GM23338 (cell line): ENCODE measurements around the gene REPIN1.

Experiments used
- CREB1 ChIP-seq: fragments of 250-450 bp; sonication (Bioruptor Pico); IDR thresholded peaks from 2 replicates; pipeline ENCODE4 v1.5.0; 2020; ENCODE audit warnings: low read depth, mild to moderate bottlenecking, moderate library complexity
- ETS1 ChIP-seq: IDR thresholded peaks from 2 replicates; pipeline ENCODE4 v1.6.1; 2016; ENCODE audit warnings: antibody characterized with exemption
- EZH2 ChIP-seq: fragments of 200-600 bp; sonication (generic); IDR thresholded peaks from one replicate; pipeline ENCODE4 v1.8.0; 2017; ENCODE audit warnings: antibody characterized with exemption, mild to moderate bottlenecking, low read depth; ENCODE audit not compliant: unreplicated experiment
- EZH2phosphoT487 ChIP-seq: fragments of 200-600 bp; sonication (generic); IDR thresholded peaks from one replicate; pipeline ENCODE4 v1.8.1; 2018; ENCODE audit warnings: antibody characterized with exemption; ENCODE audit not compliant: unreplicated experiment
- NANOG ChIP-seq: IDR thresholded peaks from 2 replicates; pipeline ENCODE4 v1.6.1; 2016; ENCODE audit warnings: antibody characterized with exemption, borderline replicate concordance
- POLR2AphosphoS5 ChIP-seq: IDR thresholded peaks from 2 replicates; pipeline ENCODE4 v1.6.1; 2016; ENCODE audit warnings: antibody characterized with exemption, low read depth
- STAT1 ChIP-seq: IDR thresholded peaks from one replicate; pipeline ENCODE4 v1.6.1; 2016; ENCODE audit warnings: antibody characterized with exemption; ENCODE audit not compliant: unreplicated experiment
- ZNF114 ChIP-seq: fragments of 250-450 bp; sonication (Bioruptor Pico); IDR thresholded peaks from 2 replicates; pipeline ENCODE4 v1.5.0; 2020; ENCODE audit warnings: mild to moderate bottlenecking, moderate library complexity
- ZNF331 ChIP-seq: fragments of 250-450 bp; sonication (Bioruptor Pico); IDR thresholded peaks from 2 replicates; pipeline ENCODE4 v1.5.0; 2020; ENCODE audit warnings: low read depth, mild to moderate bottlenecking, moderate library complexity
- TF ChIP-seq, protein P1 (sequence below), 2 experiments: fragments of 200-600 bp in 1 of 2; sonication (generic) in 1 of 2; conservative IDR thresholded peaks; 2 replicates each; pipeline versions ENCODE4 v1.5.1 to v1.6.1; 2016 to 2017; ENCODE audit warnings: antibody characterized with exemption in 2 of 2, low read depth in 2 of 2, mild to moderate bottlenecking in 2 of 2, moderate library complexity in 1 of 2
- TF ChIP-seq, protein P2 (sequence below): IDR thresholded peaks from one replicate; pipeline ENCODE4 v1.6.1; 2018; ENCODE audit warnings: antibody characterized with exemption; ENCODE audit not compliant: unreplicated experiment

GRCh38 chr7:150367677-150368095, 936 bp upstream of the REPIN1 start:
- TF ChIP-seq EZH2 (no peak), ETS1 (no peak), POLR2AphosphoS5 (no peak), NANOG (no peak), EZH2phosphoT487 (no peak), ZNF331 (CRISPR knock-in tag) (no peak), CREB1 (no peak), ZNF114 (CRISPR knock-in tag) (no peak), STAT1 (no peak)
- TF ChIP-seq, protein P1, sequence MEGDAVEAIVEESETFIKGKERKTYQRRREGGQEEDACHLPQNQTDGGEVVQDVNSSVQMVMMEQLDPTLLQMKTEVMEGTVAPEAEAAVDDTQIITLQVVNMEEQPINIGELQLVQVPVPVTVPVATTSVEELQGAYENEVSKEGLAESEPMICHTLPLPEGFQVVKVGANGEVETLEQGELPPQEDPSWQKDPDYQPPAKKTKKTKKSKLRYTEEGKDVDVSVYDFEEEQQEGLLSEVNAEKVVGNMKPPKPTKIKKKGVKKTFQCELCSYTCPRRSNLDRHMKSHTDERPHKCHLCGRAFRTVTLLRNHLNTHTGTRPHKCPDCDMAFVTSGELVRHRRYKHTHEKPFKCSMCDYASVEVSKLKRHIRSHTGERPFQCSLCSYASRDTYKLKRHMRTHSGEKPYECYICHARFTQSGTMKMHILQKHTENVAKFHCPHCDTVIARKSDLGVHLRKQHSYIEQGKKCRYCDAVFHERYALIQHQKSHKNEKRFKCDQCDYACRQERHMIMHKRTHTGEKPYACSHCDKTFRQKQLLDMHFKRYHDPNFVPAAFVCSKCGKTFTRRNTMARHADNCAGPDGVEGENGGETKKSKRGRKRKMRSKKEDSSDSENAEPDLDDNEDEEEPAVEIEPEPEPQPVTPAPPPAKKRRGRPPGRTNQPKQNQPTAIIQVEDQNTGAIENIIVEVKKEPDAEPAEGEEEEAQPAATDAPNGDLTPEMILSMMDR (conservative IDR thresholded peaks at IDR 0.05; ENCODE audit: low read depth in 2 of 2), result no peak
- TF ChIP-seq, protein P2, sequence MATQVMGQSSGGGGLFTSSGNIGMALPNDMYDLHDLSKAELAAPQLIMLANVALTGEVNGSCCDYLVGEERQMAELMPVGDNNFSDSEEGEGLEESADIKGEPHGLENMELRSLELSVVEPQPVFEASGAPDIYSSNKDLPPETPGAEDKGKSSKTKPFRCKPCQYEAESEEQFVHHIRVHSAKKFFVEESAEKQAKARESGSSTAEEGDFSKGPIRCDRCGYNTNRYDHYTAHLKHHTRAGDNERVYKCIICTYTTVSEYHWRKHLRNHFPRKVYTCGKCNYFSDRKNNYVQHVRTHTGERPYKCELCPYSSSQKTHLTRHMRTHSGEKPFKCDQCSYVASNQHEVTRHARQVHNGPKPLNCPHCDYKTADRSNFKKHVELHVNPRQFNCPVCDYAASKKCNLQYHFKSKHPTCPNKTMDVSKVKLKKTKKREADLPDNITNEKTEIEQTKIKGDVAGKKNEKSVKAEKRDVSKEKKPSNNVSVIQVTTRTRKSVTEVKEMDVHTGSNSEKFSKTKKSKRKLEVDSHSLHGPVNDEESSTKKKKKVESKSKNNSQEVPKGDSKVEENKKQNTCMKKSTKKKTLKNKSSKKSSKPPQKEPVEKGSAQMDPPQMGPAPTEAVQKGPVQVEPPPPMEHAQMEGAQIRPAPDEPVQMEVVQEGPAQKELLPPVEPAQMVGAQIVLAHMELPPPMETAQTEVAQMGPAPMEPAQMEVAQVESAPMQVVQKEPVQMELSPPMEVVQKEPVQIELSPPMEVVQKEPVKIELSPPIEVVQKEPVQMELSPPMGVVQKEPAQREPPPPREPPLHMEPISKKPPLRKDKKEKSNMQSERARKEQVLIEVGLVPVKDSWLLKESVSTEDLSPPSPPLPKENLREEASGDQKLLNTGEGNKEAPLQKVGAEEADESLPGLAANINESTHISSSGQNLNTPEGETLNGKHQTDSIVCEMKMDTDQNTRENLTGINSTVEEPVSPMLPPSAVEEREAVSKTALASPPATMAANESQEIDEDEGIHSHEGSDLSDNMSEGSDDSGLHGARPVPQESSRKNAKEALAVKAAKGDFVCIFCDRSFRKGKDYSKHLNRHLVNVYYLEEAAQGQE, result no peak
